Neural progenitor cell (in vitro differentiated cells): ENCODE results near the gene LRP5. TPM values are rescaled to one million over a fixed set of nuclear protein-coding genes. Genes with fewer than 3 reads are reported as not detected.
"Not testable (repeated sequence)": the region's sequence is repeated elsewhere in the genome, so short reads cannot be mapped to it uniquely, and the experiment has no call there.

Source experiments
- DNase-seq: peaks from one replicate; pipeline ENCODE4 v3.0.0-alpha.2; 2016; ENCODE audit warnings: low spot score
- H2AFZ ChIP-seq: fragments of 200-600 bp; sonication (generic); replicated peaks from 2 replicates; pipeline ENCODE4 v1.6.1; 2016; ENCODE audit warnings: antibody characterized with exemption
- H3F3A ChIP-seq: fragments of 200-600 bp; sonication (generic); 2 replicates; pipeline ENCODE4 v1.6.1; 2016; ENCODE audit warnings: antibody characterized with exemption, low read depth
- H3K27ac ChIP-seq: fragments of 200-600 bp; sonication (generic); 2 replicates; pipeline ENCODE4 v1.5.1; 2016; ENCODE audit warnings: mild to moderate bottlenecking
- H3K27me3 ChIP-seq: fragments of 200-600 bp; sonication (generic); 2 replicates; pipeline ENCODE4 v1.6.1; 2016; ENCODE audit warnings: mild to moderate bottlenecking, moderate library complexity
- H3K36me3 ChIP-seq: fragments of 200-600 bp; sonication (generic); 2 replicates; pipeline ENCODE4 v1.5.1; 2016
- H3K4me1 ChIP-seq: fragments of 200-600 bp; sonication (generic); 2 replicates; pipeline ENCODE4 v1.6.1; 2016; ENCODE audit warnings: mixed run types
- H3K4me2 ChIP-seq: fragments of 200-600 bp; sonication (generic); 2 replicates; pipeline ENCODE4 v1.6.1; 2016
- H3K4me3 ChIP-seq: fragments of 200-600 bp; sonication (generic); 2 replicates; pipeline ENCODE4 v1.5.1; 2016
- H3K79me2 ChIP-seq: fragments of 200-600 bp; sonication (generic); 2 replicates; pipeline ENCODE4 v1.6.1; 2016; ENCODE audit warnings: low read depth
- H3K9ac ChIP-seq: fragments of 200-600 bp; sonication (generic); 2 replicates; pipeline ENCODE4 v1.6.1; 2016
- H3K9me3 ChIP-seq: fragments of 200-600 bp; sonication (generic); 2 replicates; pipeline ENCODE4 v1.5.1; 2016; ENCODE audit warnings: low read depth
- H4K20me1 ChIP-seq: fragments of 200-600 bp; sonication (generic); 2 replicates; pipeline ENCODE4 v1.6.1; 2016; ENCODE audit warnings: low read depth
- H3K27ac Mint-ChIP-seq: 3 replicates; pipeline ENCODE4 v1.8.0; 2021; ENCODE audit warnings: mixed read lengths
- H3K27me3 Mint-ChIP-seq: 2 replicates; pipeline ENCODE4 v1.8.0; 2022; ENCODE audit warnings: low read depth, mild to moderate bottlenecking, inconsistent platforms, moderate library complexity, mixed read lengths; ENCODE audit not compliant: insufficient read depth
- H3K36me3 Mint-ChIP-seq: 3 replicates; pipeline ENCODE4 v1.8.0; 2021; ENCODE audit warnings: mixed read lengths
- H3K4me1 Mint-ChIP-seq: 3 replicates; pipeline ENCODE4 v1.8.0; 2021; ENCODE audit warnings: mixed read lengths
- H3K4me3 Mint-ChIP-seq: 3 replicates; pipeline ENCODE4 v1.8.0; 2021; ENCODE audit warnings: mild to moderate bottlenecking, moderate library complexity, mixed read lengths
- H3K9me3 Mint-ChIP-seq: 3 replicates; pipeline ENCODE4 v1.8.0; 2020; ENCODE audit warnings: mixed read lengths
- EZH2 ChIP-seq: fragments of 200-600 bp; sonication (generic); IDR thresholded peaks from 2 replicates; pipeline ENCODE4 v1.6.1; 2017; ENCODE audit warnings: antibody characterized with exemption, mild to moderate bottlenecking, moderate library complexity
- EZH2phosphoT487 ChIP-seq: fragments of 200-600 bp; sonication (generic); IDR thresholded peaks from 2 replicates; pipeline ENCODE4 v1.6.1; 2017; ENCODE audit warnings: antibody characterized with exemption
- total RNA-seq: library from RNA; depleted of rRNA; stranded (reverse); fragments of >200 nt; gene quantifications from 2 replicates; pipeline ENCODE4 v1.2.3, GENCODE V29; 2015; ENCODE audit warnings: low replicate concordance
- TF ChIP-seq, protein P1 (sequence below): fragments of 200-600 bp; sonication (generic); IDR thresholded peaks from 2 replicates; pipeline ENCODE4 v1.5.1; 2017; ENCODE audit warnings: antibody characterized with exemption, mild to moderate bottlenecking

The LRP5 gene
- total RNA-seq, 1 donor from 2014 or later = 7.3 TPM

DNA sequence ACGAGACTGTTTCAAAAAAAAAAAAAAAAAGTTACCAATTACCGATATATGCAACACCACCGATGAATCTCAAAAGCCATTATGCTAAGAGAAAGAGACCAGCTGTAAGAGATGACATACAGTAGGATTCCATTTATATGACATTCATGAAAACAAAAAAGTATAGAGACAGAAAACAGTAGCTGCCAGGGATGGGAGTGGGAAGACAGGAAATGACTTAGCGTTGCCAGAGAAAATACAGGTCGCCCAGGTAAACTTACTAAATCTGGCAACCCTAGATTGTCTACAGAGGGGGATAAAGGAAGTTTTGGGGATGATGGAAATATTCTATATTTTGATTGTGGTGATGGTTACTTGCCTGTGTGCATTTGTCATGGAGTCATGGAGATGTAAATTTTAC is 32.7 kb upstream of the LRP5 start:
- no peaks in the 10 kb centered on the region for H3K4me1 ChIP-seq
- H4K20me1 ChIP-seq = no peaks in the 10 kb centered on the region
- Mint-ChIP-seq H3K36me3 (no peaks in the 10 kb centered on the region), H3K9me3 (peaks cover 3% of the 10 kb centered on the region), H3K27me3 (peaks cover 3% of the 10 kb centered on the region), H3K4me1 (no peaks in the 10 kb centered on the region), H3K27ac (no peak overlapping the region), H3K4me3 (no peak overlapping the region)
- H3F3A ChIP-seq = no peaks in the 10 kb centered on the region
- H3K9ac ChIP-seq = no peak overlapping the region
- H3K9me3 ChIP-seq = no peaks in the 10 kb centered on the region
- H2AFZ ChIP-seq = no peak overlapping the region
- no peak overlapping the region for H3K4me2 ChIP-seq
- TF ChIP-seq, protein P1, sequence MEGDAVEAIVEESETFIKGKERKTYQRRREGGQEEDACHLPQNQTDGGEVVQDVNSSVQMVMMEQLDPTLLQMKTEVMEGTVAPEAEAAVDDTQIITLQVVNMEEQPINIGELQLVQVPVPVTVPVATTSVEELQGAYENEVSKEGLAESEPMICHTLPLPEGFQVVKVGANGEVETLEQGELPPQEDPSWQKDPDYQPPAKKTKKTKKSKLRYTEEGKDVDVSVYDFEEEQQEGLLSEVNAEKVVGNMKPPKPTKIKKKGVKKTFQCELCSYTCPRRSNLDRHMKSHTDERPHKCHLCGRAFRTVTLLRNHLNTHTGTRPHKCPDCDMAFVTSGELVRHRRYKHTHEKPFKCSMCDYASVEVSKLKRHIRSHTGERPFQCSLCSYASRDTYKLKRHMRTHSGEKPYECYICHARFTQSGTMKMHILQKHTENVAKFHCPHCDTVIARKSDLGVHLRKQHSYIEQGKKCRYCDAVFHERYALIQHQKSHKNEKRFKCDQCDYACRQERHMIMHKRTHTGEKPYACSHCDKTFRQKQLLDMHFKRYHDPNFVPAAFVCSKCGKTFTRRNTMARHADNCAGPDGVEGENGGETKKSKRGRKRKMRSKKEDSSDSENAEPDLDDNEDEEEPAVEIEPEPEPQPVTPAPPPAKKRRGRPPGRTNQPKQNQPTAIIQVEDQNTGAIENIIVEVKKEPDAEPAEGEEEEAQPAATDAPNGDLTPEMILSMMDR = no peak
- TF ChIP-seq EZH2phosphoT487 (no peak), EZH2 (no peak)
- H3K27me3 ChIP-seq = no peaks in the 10 kb centered on the region
- H3K4me3 ChIP-seq = no peak overlapping the region
- no peaks in the 10 kb centered on the region for H3K79me2 ChIP-seq
- no peak for DNase-seq
- H3K36me3 ChIP-seq = no peaks in the 10 kb centered on the region
- H3K27ac ChIP-seq = no peak overlapping the region

DNA sequence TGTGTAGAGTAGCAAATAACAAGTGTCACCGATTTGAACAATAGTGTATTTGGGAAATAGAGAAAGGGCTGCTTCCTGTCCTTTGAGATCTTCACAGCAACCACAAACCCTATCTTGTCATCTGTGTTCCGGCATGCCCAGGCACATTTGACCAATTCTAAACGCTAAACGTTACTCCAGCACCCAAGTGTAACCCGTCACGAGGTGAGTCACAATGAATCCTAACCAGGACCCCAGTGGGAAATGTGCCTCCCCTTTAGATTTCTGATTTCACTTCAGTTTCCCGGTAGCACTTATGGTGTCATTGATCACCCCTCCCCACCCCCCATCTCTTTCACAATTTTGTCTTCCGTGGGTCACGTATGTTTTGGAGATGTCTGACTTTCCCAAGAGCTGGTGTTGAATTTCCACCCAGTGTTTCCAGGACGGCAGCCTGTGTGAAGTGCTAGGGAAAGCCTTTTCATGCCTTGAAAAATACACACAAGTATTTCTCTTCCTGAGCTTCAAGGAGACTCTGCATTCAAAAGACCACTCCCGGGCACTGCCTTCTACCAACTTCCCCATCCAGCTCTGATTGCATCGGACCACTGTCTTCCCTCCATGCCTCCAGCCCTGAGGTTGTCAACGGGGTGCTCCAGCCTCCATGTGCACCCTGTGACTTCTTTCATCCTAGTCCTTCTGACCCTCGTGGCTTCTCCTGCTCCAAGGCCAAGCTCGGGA is 30.1 kb upstream of the LRP5 start:
- H3K27me3 Mint-ChIP-seq = peaks cover 3% of the 10 kb centered on the region
- Histone ChIP-seq H3F3A (no peaks in the 10 kb centered on the region), H3K9me3 (no peaks in the 10 kb centered on the region), H3K79me2 (no peaks in the 10 kb centered on the region), H2AFZ (no peak overlapping the region), H3K9ac (no peak overlapping the region), H4K20me1 (no peaks in the 10 kb centered on the region), H3K4me3 (no peak overlapping the region), H3K4me2 (no peak overlapping the region), H3K27ac (no peak overlapping the region), H3K27me3 (no peaks in the 10 kb centered on the region), H3K4me1 (no peaks in the 10 kb centered on the region), H3K36me3 (no peaks in the 10 kb centered on the region)
- H3K4me1 Mint-ChIP-seq = no peaks in the 10 kb centered on the region
- H3K4me3 Mint-ChIP-seq = no peak overlapping the region
- TF ChIP-seq EZH2phosphoT487 (no peak), EZH2 (no peak)
- TF ChIP-seq, protein P1 = no peak
- H3K9me3 Mint-ChIP-seq = peaks cover 8% of the 10 kb centered on the region
- no peak for DNase-seq
- peak overlapping the region; percentile 51 for H3K27ac Mint-ChIP-seq
- no peaks in the 10 kb centered on the region for H3K36me3 Mint-ChIP-seq

DNA sequence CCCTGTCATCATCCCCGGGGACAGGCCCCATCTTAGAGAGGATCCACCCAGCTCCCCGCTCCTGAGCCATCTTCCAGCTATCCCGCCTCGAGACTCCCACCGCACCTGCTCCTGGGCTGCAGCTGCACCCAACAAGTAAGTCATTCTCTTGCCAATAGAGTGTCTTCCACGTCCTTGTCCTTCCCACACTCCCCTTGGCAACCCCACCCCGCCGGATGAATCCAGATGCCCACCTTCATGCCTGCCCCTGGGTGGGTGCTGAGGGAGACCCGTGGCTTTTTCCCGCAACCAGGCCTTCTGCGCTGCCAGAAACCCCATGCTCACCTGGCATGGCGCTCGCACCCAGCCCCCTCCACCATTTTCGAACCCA is 29.5 kb upstream of the LRP5 start:
- no peak overlapping the region for H3K4me2 ChIP-seq
- no peaks in the 10 kb centered on the region for H3K27me3 ChIP-seq
- no peaks in the 10 kb centered on the region for H3K79me2 ChIP-seq
- no peaks in the 10 kb centered on the region for H3K36me3 ChIP-seq
- TF ChIP-seq EZH2phosphoT487 = no peak
- TF ChIP-seq EZH2 = no peak
- TF ChIP-seq, protein P1 = no peak
- H2AFZ ChIP-seq = no peak overlapping the region
- Mint-ChIP-seq H3K9me3 (peaks cover 11% of the 10 kb centered on the region), H3K36me3 (no peaks in the 10 kb centered on the region), H3K4me1 (no peaks in the 10 kb centered on the region), H3K27me3 (peaks cover 3% of the 10 kb centered on the region), H3K4me3 (no peak overlapping the region), H3K27ac (peak overlapping the region; percentile 51)
- H3K9me3 ChIP-seq = no peaks in the 10 kb centered on the region
- H3K4me3 ChIP-seq = no peak overlapping the region
- no peak for DNase-seq
- H4K20me1 ChIP-seq = no peaks in the 10 kb centered on the region
- H3K27ac ChIP-seq = no peak overlapping the region
- no peaks in the 10 kb centered on the region for H3K4me1 ChIP-seq
- no peaks in the 10 kb centered on the region for H3F3A ChIP-seq
- no peak overlapping the region for H3K9ac ChIP-seq

- H3K4me3 ChIP-seq, H3K27ac ChIP-seq, H3K4me1 ChIP-seq, H3K9me3 ChIP-seq, H3K4me1 Mint-ChIP-seq, H3K27me3 ChIP-seq, DNase-seq, H4K20me1 ChIP-seq, H3K79me2 ChIP-seq, H3K27ac Mint-ChIP-seq, H3K9ac ChIP-seq, H3K4me2 ChIP-seq, H3K27me3 Mint-ChIP-seq, H3F3A ChIP-seq, H3K36me3 ChIP-seq, H3K36me3 Mint-ChIP-seq, H2AFZ ChIP-seq, H3K4me3 Mint-ChIP-seq: not testable (repeated sequence)
- peaks cover 17% of the 10 kb centered on the region for H3K9me3 Mint-ChIP-seq
Measured at GRCh38 chr11:68284588-68284987, 27.8 kb upstream of the LRP5 start.
